Lung (tissue), 12 donors: ENCODE data around the gene C19orf12. TPM values are rescaled to one million over a fixed set of nuclear protein-coding genes. Genes with fewer than 3 reads are reported as not detected.

ENCODE experiments used
- ATAC-seq: fragments of 200-7000 bp; cut with Tn5 transposase; one replicate; pipeline ENCODE4 v1.9.1; 2020; ENCODE audit warnings: moderate number of reproducible peaks; ENCODE audit not compliant: insufficient read depth, low FRiP score
- DNase-seq, 3 donors: peaks; one replicate each; pipeline ENCODE4 v3.0.0-alpha.2; 2013 to 2017
- H3K27ac ChIP-seq, 2 donors: one replicate each; pipeline ENCODE4 v1.5.1; 2013; ENCODE audit warnings: mild to moderate bottlenecking in 2 of 2, moderate library complexity in 2 of 2, control low read depth in 1 of 2, inconsistent platforms in 1 of 2, low read depth in 1 of 2, low read length in 1 of 2
- H3K27me3 ChIP-seq, 3 donors: one replicate each; pipeline ENCODE4 v1.5.1; 2013; ENCODE audit warnings: low read length in 2 of 3; ENCODE audit not compliant: control insufficient read depth in 3 of 3, insufficient read depth in 3 of 3
- H3K36me3 ChIP-seq, 4 donors: one replicate each; pipeline ENCODE4 v1.5.1; 2013; ENCODE audit warnings: low read length in 4 of 4, mild to moderate bottlenecking in 1 of 4, moderate library complexity in 1 of 4; ENCODE audit not compliant: control insufficient read depth in 4 of 4, insufficient read depth in 4 of 4
- H3K4me1 ChIP-seq, 5 donors: one replicate each; pipeline ENCODE4 v1.5.1; 2013; ENCODE audit warnings: low read length in 5 of 5, mild to moderate bottlenecking in 2 of 5, moderate library complexity in 1 of 5; ENCODE audit not compliant: control insufficient read depth in 5 of 5, insufficient read depth in 5 of 5
- H3K4me3 ChIP-seq: one replicate; pipeline ENCODE4 v1.5.1; 2013; ENCODE audit warnings: mild to moderate bottlenecking, control low read depth, moderate library complexity
- H3K9ac ChIP-seq, 2 donors: one replicate each; pipeline ENCODE4 v1.5.1; 2013; ENCODE audit warnings: low read length in 2 of 2, control low read depth in 1 of 2; ENCODE audit not compliant: insufficient read depth in 1 of 2
- H3K9me3 ChIP-seq, 4 donors: one replicate each; pipeline ENCODE4 v1.5.1; 2013; ENCODE audit warnings: low read length in 3 of 4, mild to moderate bottlenecking in 1 of 4, moderate library complexity in 1 of 4; ENCODE audit not compliant: control insufficient read depth in 4 of 4, insufficient read depth in 3 of 4
- CTCF ChIP-seq: IDR thresholded peaks from 2 replicates; pipeline ENCODE4 v1.5.1; 2012; ENCODE audit warnings: mild to moderate bottlenecking; ENCODE audit errors: control extremely low read depth, extremely low read depth
- WGBS, 2 donors: extraction: QIAGEN DNeasy Blood & Tissue Kit; methylation state at CpG; one replicate each; pipeline ENCODE4 v1.1.7; 2013; 5-methylcytosine and 5-hydroxymethylcytosine counted together
- polyA plus RNA-seq, 2 donors: library from polyadenylated mRNA; stranded (reverse); fragments of 200-250 nt; gene quantifications; one replicate each; pipeline ENCODE4 v1.2.1, GENCODE V29; 2013
- total RNA-seq, 2 donors: library from RNA; depleted of rRNA in 1 of 2; stranded (reverse); fragments of >200 nt in 1 of 2; gene quantifications; one replicate each; pipeline ENCODE4 v1.2.1, GENCODE V29; 2014 to 2021
- donor health status: control.
- donor health status: control.
- donor health status: Bipolar disorder and iron deficiency.
- donor health status: healthy.
- donor health status: DM: yes; HTN: yes; CAD: no.

Gene C19orf12
- total and polyA plus RNA-seq, 4 donors, result 11.4 to 26.0 (median 17.7) TPM

GRCh38 chr19:29662604-29663404 is 52.3 kb downstream of the C19orf12 start:
- no peak overlapping the region for H3K9ac ChIP-seq
- H3K36me3 ChIP-seq, result no peaks in the 10 kb centered on the region
- TF ChIP-seq CTCF, result no peak
- H3K9me3 ChIP-seq, result no peaks in the 10 kb centered on the region
- H3K4me1 ChIP-seq, result peaks cover 7 to 27% (median 17%) of the 10 kb centered on the region in 5 donors
- peak overlapping the region; percentile 88 to 95 for H3K27ac ChIP-seq
- DNase-seq, result peak; percentile 28 to 59 (median 42)
- H3K4me3 ChIP-seq, result no peak overlapping the region
- peak; percentile 23 for ATAC-seq
- H3K27me3 ChIP-seq, result no peaks in the 10 kb centered on the region
- WGBS, 2 donors, result 55 to 69% methylated on average over 17 of the region's 17 CpGs

DNA sequence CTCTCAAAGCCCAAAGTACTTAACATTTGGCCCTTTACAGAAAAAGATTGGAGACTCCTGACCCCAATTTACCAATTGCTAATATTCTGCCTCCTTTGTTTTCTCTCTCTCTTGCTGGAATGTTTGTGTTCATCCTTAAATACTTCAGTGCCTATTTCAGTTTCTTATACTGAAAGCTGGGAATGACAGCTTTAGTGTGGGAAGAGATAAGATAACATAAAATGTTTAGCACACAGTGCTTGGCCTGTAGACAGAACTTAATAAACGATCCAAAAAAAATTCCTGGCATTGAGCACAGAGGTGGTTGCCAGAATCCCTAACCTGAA is 52.8 kb downstream of the C19orf12 start:
- ATAC-seq (no peak), DNase-seq (no peak)
- TF ChIP-seq CTCF, result no peak
- Histone ChIP-seq H3K9ac (no peak overlapping the region), H3K4me1 (peaks cover 2 to 27% (median 13%) of the 10 kb centered on the region in 5 donors), H3K27ac (peak overlapping the region; percentile 88 to 95), H3K27me3 (no peaks in the 10 kb centered on the region), H3K9me3 (no peaks in the 10 kb centered on the region), H3K36me3 (no peaks in the 10 kb centered on the region), H3K4me3 (no peak overlapping the region)
- 27 to 63% methylated on average over 1 of the region's 1 CpG for WGBS, 2 donors

DNA sequence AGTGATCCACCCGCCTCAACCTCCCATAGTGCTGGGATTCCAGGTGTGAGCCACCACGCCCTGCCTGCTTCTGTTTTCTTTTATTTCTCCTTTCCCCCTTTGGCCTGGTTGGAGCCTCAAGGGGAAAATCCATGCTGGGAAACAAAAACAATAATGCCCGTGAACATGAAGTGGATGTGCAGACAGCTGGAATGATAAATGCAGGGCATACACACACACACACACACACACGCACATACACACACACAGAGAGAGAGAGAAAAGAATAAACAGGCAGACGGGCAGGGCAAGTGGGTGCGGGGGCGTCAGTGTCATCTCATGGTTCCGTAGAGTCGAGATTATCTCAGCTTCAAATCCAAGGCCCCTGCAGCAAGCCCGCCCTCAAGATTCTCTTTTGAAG is 54.2 kb downstream of the C19orf12 start:
- TF ChIP-seq CTCF, result no peak
- 62 to 81% methylated on average over 10 of the region's 10 CpGs for WGBS, 2 donors
- ATAC-seq (no peak), DNase-seq (no peak)
- Histone ChIP-seq H3K27me3 (no peaks in the 10 kb centered on the region), H3K36me3 (no peaks in the 10 kb centered on the region), H3K9me3 (no peaks in the 10 kb centered on the region), H3K4me1 (peaks cover 0 to 14% (median 4%) of the 10 kb centered on the region in 5 donors), H3K27ac (no peak overlapping the region), H3K4me3 (no peak overlapping the region), H3K9ac (no peak overlapping the region)
